IPS-18a (cell line): ENCODE data around the gene FGF14.

Experiments used
- H3K27ac ChIP-seq: one replicate; pipeline ENCODE4 v1.5.1; 2013; ENCODE audit warnings: low read length
- H3K27me3 ChIP-seq: one replicate; pipeline ENCODE4 v1.6.1; 2013; ENCODE audit warnings: mild to moderate bottlenecking, low read length; ENCODE audit not compliant: control insufficient read depth, insufficient read depth
- H3K36me3 ChIP-seq: one replicate; pipeline ENCODE4 v1.6.1; 2013; ENCODE audit warnings: low read depth, low read length; ENCODE audit not compliant: control insufficient read depth
- H3K4me1 ChIP-seq: one replicate; pipeline ENCODE4 v1.6.1; 2013; ENCODE audit warnings: low read depth, low read length; ENCODE audit not compliant: control insufficient read depth
- H3K4me3 ChIP-seq: one replicate; pipeline ENCODE4 v1.5.1; 2013; ENCODE audit warnings: low read length
- H3K9ac ChIP-seq: one replicate; pipeline ENCODE4 v1.6.1; 2013; ENCODE audit warnings: mild to moderate bottlenecking, low read length, moderate library complexity
- H3K9me3 ChIP-seq: one replicate; pipeline ENCODE4 v1.6.1; 2013; ENCODE audit warnings: low read depth, low read length; ENCODE audit not compliant: control insufficient read depth

Gene FGF14

DNA sequence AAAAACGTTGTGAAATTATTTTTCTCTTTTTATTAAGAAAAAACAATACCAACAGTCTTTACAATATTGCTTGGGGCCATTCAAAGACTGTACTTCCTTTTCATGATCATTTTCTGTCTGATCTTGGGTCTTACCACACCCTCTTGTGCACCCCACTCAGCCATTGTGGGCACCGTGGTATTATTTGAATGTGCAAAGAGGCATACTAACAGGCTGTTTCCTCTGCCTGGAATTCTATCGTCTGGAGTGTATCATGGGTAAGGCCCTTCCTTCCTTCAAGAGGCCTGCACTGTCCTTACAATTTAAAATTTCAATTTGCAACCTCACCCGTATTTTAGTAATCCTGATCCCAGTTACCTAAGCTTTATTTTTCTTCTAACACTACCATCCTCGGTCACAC is 76.5 kb downstream of the FGF14 start:
- H3K27ac ChIP-seq, result no peak overlapping the region
- no peak overlapping the region for H3K9ac ChIP-seq
- no peaks in the 10 kb centered on the region for H3K36me3 ChIP-seq
- no peak overlapping the region for H3K4me3 ChIP-seq
- H3K9me3 ChIP-seq, result no peaks in the 10 kb centered on the region
- H3K27me3 ChIP-seq, result no peaks in the 10 kb centered on the region
- no peaks in the 10 kb centered on the region for H3K4me1 ChIP-seq

DNA sequence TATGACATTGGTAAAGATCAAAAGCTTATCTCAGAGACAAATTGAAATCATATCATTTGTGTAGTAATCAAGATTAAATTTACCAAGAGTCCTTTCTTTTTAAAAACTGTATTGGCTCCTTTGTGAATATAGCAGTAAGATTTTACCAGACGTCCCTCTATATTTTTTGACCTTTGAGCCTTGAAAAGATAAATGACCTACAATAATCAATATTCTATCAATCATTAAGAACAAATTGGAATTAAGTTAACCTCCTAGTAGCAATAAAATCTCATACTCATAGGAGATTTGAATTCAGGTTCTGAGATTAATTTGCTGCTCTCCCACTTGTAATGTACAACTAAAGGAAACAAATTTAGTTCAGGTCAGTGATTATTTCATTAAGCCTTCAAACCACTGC is 78.3 kb downstream of the FGF14 start:
- Histone ChIP-seq H3K27ac (no peak overlapping the region), H3K9ac (no peak overlapping the region), H3K9me3 (no peaks in the 10 kb centered on the region), H3K27me3 (no peaks in the 10 kb centered on the region), H3K36me3 (no peaks in the 10 kb centered on the region), H3K4me1 (no peaks in the 10 kb centered on the region), H3K4me3 (no peak overlapping the region)

DNA sequence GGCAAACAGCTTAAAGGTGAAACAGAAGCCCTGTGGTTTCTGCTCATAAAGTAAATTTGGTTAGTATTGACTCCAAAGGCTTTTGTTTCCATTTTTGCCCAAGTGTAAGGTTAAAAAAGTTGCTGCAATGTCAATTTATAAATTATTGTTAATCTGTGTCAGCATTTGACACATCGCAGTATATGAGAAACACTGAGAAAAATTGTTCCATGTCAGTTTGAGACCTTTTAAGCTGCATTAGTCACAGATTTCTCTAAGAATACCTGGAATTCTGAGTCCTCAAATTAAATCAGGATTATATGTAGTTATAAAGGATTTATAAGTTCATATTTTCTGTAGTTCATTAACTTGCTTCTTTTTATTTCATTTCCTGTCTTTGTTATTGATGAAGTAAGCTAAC is 78.8 kb downstream of the FGF14 start:
- Histone ChIP-seq H3K4me1 (no peaks in the 10 kb centered on the region), H3K27ac (no peak overlapping the region), H3K9ac (no peak overlapping the region), H3K27me3 (no peaks in the 10 kb centered on the region), H3K36me3 (no peaks in the 10 kb centered on the region), H3K9me3 (no peaks in the 10 kb centered on the region), H3K4me3 (no peak overlapping the region)

DNA sequence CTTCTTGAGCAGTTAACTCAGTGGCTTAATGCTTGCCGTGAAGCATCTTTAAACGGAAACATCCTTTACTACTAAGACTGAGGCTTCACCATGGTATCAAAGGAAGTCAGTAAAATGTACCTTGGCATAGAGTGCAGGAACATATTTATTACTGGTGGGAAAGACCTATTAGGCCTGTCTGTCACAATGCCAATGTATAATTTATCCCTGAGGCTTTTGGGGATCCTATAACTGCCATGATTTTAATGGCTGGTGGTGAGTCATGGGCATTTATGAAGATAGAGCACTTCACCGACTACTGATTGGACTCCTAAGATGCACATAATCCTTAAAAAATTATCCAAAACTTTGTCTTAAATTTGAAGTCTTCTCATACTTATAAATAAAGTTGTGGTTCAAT is 79.6 kb downstream of the FGF14 start:
- Histone ChIP-seq H3K4me3 (no peak overlapping the region), H3K27me3 (no peaks in the 10 kb centered on the region), H3K9me3 (no peaks in the 10 kb centered on the region), H3K9ac (no peak overlapping the region), H3K27ac (no peak overlapping the region), H3K36me3 (no peaks in the 10 kb centered on the region), H3K4me1 (no peaks in the 10 kb centered on the region)

DNA sequence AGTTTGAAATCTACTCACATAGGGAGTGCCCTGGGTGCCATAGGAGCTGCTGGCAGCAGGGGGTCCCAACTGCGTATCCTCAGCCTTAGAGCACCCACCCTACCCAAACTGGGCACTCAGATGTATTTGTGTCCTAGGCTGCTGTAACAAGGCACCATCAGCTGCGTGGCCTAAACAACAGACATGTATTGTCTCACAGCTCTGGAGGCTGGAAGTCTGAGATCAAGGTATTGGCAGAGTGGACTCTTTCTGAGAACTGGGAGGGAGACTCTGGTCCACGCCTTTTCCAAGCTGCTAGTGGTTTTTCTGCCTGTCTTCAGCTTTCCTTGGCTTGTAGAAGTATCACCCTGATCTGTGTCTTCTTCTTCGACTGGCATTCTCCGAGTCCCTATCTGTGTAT is 83.6 kb downstream of the FGF14 start:
- no peaks in the 10 kb centered on the region for H3K27me3 ChIP-seq
- H3K27ac ChIP-seq, result no peak overlapping the region
- H3K4me1 ChIP-seq, result no peaks in the 10 kb centered on the region
- H3K36me3 ChIP-seq, result no peaks in the 10 kb centered on the region
- H3K9me3 ChIP-seq, result no peaks in the 10 kb centered on the region
- H3K4me3 ChIP-seq, result no peak overlapping the region
- no peak overlapping the region for H3K9ac ChIP-seq

DNA sequence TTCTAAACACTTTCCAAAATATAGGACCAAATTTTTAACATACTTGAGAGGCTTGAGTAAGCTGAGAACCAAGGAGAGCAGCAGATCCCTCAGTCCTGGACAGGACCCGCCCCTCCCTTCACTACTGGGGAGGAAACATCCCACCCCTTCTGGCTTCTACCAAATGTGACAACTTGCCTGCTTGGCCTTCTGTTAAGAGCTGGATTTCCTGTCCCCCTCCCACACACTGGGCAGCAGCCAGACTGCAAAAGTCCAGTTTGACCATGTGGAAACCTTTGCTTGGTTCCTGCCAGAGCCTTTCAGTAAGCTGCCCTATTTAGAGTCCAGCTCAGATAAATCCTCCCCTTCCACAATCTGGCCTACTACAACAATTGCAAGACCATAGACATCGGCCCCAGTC is 84.3 kb downstream of the FGF14 start:
- H3K4me3 ChIP-seq, result no peak overlapping the region
- no peaks in the 10 kb centered on the region for H3K9me3 ChIP-seq
- no peak overlapping the region for H3K9ac ChIP-seq
- H3K27ac ChIP-seq, result no peak overlapping the region
- H3K36me3 ChIP-seq, result no peaks in the 10 kb centered on the region
- no peaks in the 10 kb centered on the region for H3K4me1 ChIP-seq
- no peaks in the 10 kb centered on the region for H3K27me3 ChIP-seq

DNA sequence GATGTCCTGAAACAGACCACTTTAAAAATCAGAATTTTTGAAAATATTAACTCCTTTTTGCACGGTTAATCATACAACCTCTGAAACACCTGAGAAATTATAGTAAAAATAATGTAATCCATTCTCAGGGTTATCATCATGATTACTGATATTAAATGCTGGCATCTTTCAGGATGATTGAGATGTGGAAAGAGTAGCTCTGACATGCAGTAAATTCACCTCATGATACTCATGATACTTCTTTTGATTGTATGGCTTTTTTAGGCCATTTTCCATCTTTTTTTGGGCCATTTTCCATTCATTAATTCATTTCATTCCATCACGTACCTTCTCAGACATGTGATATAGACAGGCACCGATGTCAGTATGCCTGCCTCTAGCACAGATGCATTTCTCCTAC is 85.1 kb downstream of the FGF14 start:
- Histone ChIP-seq H3K27me3 (no peaks in the 10 kb centered on the region), H3K9ac (no peak overlapping the region), H3K27ac (no peak overlapping the region), H3K36me3 (no peaks in the 10 kb centered on the region), H3K9me3 (no peaks in the 10 kb centered on the region), H3K4me3 (no peak overlapping the region), H3K4me1 (no peaks in the 10 kb centered on the region)

DNA sequence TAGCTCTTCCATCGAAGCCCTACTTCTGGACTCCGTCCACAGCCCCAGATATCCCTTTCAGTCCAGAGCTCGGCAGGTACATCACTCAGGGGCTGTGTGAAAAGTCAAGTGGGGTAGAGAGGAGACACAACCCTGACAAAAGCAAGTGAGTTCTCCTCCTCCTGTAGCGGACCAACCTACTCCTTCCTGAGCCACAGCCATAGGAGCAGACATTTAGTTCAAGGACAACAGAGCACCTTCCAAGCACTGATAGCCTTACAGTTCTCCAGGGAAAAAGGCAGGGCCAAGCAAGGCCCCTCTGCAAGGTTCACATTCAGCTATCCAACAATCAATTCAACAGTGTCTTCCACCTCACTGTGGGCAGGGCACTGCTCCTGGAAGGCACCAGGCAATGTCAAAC is 89.0 kb downstream of the FGF14 start:
- no peak overlapping the region for H3K4me3 ChIP-seq
- no peak overlapping the region for H3K9ac ChIP-seq
- H3K36me3 ChIP-seq, result no peaks in the 10 kb centered on the region
- no peaks in the 10 kb centered on the region for H3K4me1 ChIP-seq
- H3K27ac ChIP-seq, result no peak overlapping the region
- H3K9me3 ChIP-seq, result no peaks in the 10 kb centered on the region
- no peaks in the 10 kb centered on the region for H3K27me3 ChIP-seq

DNA sequence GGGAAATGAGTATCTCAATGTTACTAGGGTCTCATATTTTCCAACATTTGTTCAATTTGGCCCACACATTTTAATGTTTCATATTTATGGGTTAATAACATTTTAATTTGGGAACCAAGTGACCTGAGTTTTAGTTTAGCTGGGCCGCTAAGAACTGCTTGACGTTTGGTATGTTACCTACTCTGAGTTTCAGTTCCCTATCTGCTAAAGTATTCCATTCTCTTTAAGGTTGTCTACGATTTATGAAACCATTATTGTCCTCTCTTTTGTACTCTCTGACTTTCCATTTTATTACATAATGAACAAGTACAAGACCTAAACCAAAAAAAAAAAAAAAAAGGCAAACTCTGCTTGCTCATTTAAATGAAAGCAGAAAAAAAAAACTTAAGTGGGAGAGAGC is 89.9 kb downstream of the FGF14 start:
- Histone ChIP-seq H3K27me3 (no peaks in the 10 kb centered on the region), H3K4me1 (no peaks in the 10 kb centered on the region), H3K4me3 (no peak overlapping the region), H3K9me3 (no peaks in the 10 kb centered on the region), H3K36me3 (no peaks in the 10 kb centered on the region), H3K27ac (no peak overlapping the region), H3K9ac (no peak overlapping the region)

DNA sequence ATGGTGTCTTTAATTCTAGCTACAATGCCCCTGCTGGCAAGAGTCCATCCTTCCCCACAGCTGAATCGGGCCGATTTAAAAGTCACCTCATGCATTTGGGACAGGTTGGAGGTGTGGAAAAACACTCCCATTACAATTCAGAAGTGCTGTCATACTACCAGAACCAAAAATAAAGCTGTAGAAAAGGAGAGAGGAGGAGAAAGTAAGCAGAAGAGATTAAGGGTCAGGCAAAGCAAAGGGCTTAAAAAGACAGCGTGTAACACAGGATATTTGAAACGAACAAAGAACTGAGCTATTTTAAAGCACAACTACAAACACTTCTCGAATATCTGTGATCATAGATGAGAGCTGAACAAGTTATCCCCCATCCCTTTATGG is 90.4 kb downstream of the FGF14 start:
- Histone ChIP-seq H3K36me3 (no peaks in the 10 kb centered on the region), H3K4me1 (no peaks in the 10 kb centered on the region), H3K9me3 (no peaks in the 10 kb centered on the region), H3K27ac (no peak overlapping the region), H3K9ac (no peak overlapping the region), H3K27me3 (no peaks in the 10 kb centered on the region), H3K4me3 (no peak overlapping the region)

DNA sequence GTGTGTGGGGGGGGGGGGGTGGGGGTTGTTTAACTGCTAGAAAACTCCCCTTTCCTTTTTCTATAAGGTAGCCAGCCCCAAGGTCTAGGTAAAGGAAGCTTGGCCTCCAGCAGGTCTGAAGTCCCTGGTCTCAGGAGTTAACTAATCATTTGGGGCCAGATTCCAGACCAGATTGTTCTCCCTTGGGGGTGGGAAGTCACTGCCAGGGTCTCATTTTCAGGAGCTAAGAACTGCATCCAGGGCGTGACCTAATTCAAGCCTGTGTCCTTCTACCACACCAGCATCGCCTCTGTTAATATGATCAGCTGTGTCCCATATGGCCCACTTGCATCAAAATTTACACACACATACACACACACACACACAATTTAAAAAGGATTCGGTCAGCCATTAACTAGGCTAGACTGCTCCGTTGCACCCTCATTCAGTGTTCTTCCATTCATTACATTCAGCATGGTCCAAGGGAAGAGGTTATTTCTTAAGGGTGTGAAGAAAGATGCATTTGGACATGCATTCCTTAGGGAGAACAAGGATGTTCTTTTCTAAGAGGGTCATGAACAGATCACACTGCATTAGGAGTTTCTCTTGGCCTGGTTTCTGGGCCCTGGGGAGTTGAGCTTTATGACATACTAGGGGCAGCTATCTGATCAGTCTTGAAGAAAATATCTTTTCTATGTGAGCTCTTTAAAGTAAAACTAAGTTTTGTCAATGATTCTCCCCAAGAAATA is 91.0 kb downstream of the FGF14 start:
- H3K9ac ChIP-seq, result no peak overlapping the region
- no peaks in the 10 kb centered on the region for H3K9me3 ChIP-seq
- no peak overlapping the region for H3K4me3 ChIP-seq
- H3K27me3 ChIP-seq, result no peaks in the 10 kb centered on the region
- no peaks in the 10 kb centered on the region for H3K36me3 ChIP-seq
- no peak overlapping the region for H3K27ac ChIP-seq
- no peaks in the 10 kb centered on the region for H3K4me1 ChIP-seq

DNA sequence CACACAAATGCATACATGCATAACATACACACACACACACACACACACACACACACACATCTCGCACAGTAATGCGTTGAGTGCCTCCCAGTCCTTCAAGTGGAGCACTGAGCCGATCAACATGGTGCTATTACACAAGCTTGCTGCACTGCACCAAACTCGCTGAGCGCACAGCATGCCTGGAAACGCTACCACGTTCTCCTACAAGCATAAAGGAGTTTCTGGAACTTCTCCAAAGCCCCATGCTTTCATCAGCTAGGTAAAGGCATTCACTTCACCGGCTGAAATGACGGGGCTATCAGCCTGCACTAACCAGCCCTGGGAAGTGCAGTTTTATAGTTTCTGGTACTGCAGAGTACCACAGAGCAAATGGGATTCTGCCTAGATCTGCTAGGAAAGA is 92.7 kb downstream of the FGF14 start:
- Histone ChIP-seq H3K4me1 (no peaks in the 10 kb centered on the region), H3K36me3 (no peaks in the 10 kb centered on the region), H3K4me3 (no peak overlapping the region), H3K27ac (no peak overlapping the region), H3K9me3 (no peaks in the 10 kb centered on the region), H3K9ac (no peak overlapping the region), H3K27me3 (no peaks in the 10 kb centered on the region)
